Lower lobe of right lung (tissue), 2 donors: ENCODE data around the gene METTL25. TPM values are rescaled to one million over a fixed set of nuclear protein-coding genes. Genes with fewer than 3 reads are reported as not detected.

Experiments
- ATAC-seq, 2 donors: fragments of 200-7000 bp; cut with Tn5 transposase; one replicate each; pipeline ENCODE4 v1.9.1; 2020 to 2022; ENCODE audit warnings: mild to moderate bottlenecking in 2 of 2, moderate library complexity in 2 of 2
- DNase-seq: peaks from one replicate; pipeline ENCODE4 v3.0.0-alpha.2; 2020
- H3K27ac ChIP-seq: fragments of 200-600 bp; one replicate; pipeline ENCODE4 v1.8.0; 2022
- H3K27me3 ChIP-seq: fragments of 200-600 bp; one replicate; pipeline ENCODE4 v1.8.0; 2022; ENCODE audit warnings: low read depth
- H3K36me3 ChIP-seq: fragments of 200-600 bp; one replicate; pipeline ENCODE4 v1.8.0; 2022; ENCODE audit warnings: mild to moderate bottlenecking
- H3K4me1 ChIP-seq: fragments of 200-600 bp; one replicate; pipeline ENCODE4 v1.8.0; 2022
- H3K4me3 ChIP-seq: fragments of 200-600 bp; one replicate; pipeline ENCODE4 v1.8.0; 2022; ENCODE audit warnings: mild to moderate bottlenecking
- H3K9me3 ChIP-seq: fragments of 200-600 bp; one replicate; pipeline ENCODE4 v1.8.0; 2022
- intact Hi-C: fragments of 100-400 bp; cut with DNase I; formaldehyde crosslinking; loops from one replicate; pipeline ENCODE4 v1.11.0; 2022
- total RNA-seq: library from RNA; stranded (reverse); fragmentation: NEBNext Ultra II Directional; extraction: Animal tissue kit (Norgen Biotek cat#: 25700); gene quantifications from one replicate; pipeline ENCODE4 v1.2.1, GENCODE V29; 2021
- TF ChIP-seq, protein P1 (sequence below): fragments of 200-600 bp; IDR thresholded peaks from one replicate; pipeline ENCODE4 v1.8.0; 2022; ENCODE audit warnings: antibody characterized with exemption, mild to moderate bottlenecking
- donor health status: DM: no; HTN: yes; CAD: no; lungs with severe emphysema.

METTL25 gene
- total RNA-seq, 1 donor from 2014 or later, result 15.7 TPM

DNA sequence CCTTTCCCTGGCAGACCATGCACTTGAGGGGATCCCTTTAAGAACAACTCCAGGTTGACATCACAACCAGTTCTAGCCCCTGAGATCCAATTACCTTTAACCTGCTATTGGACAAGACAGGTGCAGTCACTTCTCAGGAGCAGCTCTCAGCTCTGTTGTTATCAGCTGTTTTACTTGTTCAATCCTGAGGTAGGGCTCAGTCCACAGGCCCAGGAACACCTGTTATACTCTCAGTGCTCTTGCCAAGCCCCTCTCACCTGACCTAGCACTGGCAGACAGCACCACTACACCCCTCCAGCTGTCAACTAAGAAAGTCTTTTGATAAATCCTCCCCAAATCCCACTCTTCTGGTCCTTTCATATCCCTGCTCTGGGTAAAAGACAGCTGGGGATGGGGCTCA is 164.4 kb downstream of the METTL25 start:
- Histone ChIP-seq H3K27me3 (no peaks in the 10 kb centered on the region), H3K36me3 (no peaks in the 10 kb centered on the region), H3K4me1 (no peaks in the 10 kb centered on the region), H3K4me3 (no peak overlapping the region), H3K9me3 (no peaks in the 10 kb centered on the region), H3K27ac (no peak overlapping the region)
- ATAC-seq, result no peak
- intact Hi-C loops, result no loop called here
- TF ChIP-seq, protein P1, sequence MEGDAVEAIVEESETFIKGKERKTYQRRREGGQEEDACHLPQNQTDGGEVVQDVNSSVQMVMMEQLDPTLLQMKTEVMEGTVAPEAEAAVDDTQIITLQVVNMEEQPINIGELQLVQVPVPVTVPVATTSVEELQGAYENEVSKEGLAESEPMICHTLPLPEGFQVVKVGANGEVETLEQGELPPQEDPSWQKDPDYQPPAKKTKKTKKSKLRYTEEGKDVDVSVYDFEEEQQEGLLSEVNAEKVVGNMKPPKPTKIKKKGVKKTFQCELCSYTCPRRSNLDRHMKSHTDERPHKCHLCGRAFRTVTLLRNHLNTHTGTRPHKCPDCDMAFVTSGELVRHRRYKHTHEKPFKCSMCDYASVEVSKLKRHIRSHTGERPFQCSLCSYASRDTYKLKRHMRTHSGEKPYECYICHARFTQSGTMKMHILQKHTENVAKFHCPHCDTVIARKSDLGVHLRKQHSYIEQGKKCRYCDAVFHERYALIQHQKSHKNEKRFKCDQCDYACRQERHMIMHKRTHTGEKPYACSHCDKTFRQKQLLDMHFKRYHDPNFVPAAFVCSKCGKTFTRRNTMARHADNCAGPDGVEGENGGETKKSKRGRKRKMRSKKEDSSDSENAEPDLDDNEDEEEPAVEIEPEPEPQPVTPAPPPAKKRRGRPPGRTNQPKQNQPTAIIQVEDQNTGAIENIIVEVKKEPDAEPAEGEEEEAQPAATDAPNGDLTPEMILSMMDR, result no peak
- no peak for DNase-seq

DNA sequence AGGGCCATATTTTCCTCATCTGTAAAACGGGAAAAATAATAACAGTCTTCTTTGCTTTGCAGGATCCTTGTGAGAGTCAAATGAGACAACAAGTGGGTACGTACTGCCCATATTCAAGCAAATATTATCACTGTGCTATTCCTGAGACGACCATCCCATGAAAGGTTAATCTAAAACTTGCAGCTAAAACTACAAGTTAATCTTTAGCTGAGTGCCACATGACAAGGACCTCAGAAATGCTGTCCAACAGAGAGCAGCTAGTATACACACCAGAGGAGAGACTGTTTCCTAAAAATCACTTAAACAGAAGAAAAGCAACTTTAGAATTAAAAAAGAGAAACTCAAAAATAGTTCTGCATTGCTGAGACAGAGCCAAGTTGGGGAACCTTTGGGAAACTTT is 165.7 kb downstream of the METTL25 start:
- TF ChIP-seq, protein P1, result no peak
- intact Hi-C loops, result no loop called here
- Histone ChIP-seq H3K4me1 (no peaks in the 10 kb centered on the region), H3K27me3 (no peaks in the 10 kb centered on the region), H3K4me3 (no peak overlapping the region), H3K27ac (no peak overlapping the region), H3K9me3 (no peaks in the 10 kb centered on the region), H3K36me3 (no peaks in the 10 kb centered on the region)
- peak in 1 of 2 donors; percentile 46 for ATAC-seq
- no peak for DNase-seq

DNA sequence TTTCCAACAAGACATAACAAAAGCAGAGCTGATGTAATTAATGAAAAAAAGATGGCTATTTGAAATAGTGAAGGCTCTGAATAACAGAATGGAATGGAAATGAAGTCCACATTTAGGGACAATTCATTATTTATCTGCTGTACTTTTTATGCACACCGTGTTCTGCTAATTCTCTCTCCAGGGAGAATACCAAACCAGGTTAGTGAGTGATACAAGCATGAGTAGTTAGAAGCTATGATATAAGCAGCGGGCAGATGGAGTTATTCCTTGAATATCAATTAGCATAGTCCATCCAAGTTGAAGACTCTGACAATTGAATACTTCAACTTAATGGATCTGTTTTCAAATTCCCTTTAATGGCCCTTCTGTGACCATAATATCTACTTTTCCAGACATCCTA is 166.3 kb downstream of the METTL25 start:
- no peak overlapping the region for H3K4me3 ChIP-seq
- no peak for ATAC-seq
- intact Hi-C loops, result no loop called here
- H3K4me1 ChIP-seq, result no peaks in the 10 kb centered on the region
- TF ChIP-seq, protein P1, result no peak
- H3K36me3 ChIP-seq, result no peaks in the 10 kb centered on the region
- no peaks in the 10 kb centered on the region for H3K27me3 ChIP-seq
- no peak overlapping the region for H3K27ac ChIP-seq
- DNase-seq, result no peak
- H3K9me3 ChIP-seq, result no peaks in the 10 kb centered on the region

DNA sequence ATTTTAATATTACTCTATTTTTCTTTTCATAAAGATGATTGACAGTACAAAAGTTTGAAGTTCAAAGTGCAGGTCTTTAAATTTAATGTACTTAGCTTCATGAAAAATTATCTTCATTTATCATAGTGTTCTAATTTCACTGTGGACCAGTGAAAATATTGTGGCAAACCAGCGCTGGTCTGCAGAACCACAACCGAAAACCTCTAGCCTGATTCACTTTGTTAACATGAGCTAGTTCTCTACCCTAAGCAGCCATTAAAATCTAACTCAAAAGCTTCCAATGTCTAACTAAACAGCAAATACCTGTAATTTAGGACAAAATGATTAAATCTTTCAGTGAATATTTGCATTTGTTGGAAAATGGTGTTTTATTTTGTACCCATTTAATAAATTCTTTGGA is 167.3 kb downstream of the METTL25 start:
- H3K27me3 ChIP-seq, result no peaks in the 10 kb centered on the region

DNA sequence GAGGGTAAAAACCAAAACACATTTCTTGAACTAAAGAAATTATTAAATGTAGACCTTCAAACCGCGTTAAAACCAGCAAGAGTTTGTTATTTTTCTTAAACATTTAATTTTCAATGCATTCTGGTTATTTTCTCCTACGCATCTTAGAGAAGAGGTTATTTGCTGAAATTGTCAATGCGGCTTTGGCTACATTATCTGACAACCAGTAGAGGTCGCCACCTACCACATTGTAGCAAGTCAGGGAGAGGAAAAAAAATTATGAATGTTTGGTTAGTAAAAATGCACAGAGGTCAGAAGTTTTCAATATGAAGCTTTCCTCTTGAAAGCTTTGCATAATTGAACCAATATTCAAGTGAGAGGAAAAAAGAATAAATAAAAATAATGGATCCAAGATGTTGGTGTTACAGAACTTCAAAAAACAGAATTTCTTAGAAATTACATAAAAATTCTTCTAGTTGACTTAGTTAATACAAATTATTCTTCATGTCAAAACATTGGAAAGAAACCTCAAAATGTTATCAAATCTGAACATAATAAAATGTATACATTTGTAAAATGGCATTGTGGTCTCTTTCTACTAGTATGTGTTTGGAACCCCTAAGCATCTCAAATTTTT is 168.9 kb downstream of the METTL25 start:
- no peaks in the 10 kb centered on the region for H3K9me3 ChIP-seq
- TF ChIP-seq, protein P1, result peak; percentile 77
- H3K4me1 ChIP-seq, result no peaks in the 10 kb centered on the region
- intact Hi-C loops, result no loop called here
- no peak for DNase-seq
- H3K4me3 ChIP-seq, result no peak overlapping the region
- H3K27me3 ChIP-seq, result no peaks in the 10 kb centered on the region
- ATAC-seq, result peak; percentile 59 to 63
- H3K27ac ChIP-seq, result no peak overlapping the region
- H3K36me3 ChIP-seq, result no peaks in the 10 kb centered on the region

More for the DNA sequence above, 167.3 kb downstream of the METTL25 start:
- H3K36me3 ChIP-seq, result no peaks in the 10 kb centered on the region
- TF ChIP-seq, protein P1, result no peak
- intact Hi-C loops, result no loop called here
- H3K4me1 ChIP-seq, result no peaks in the 10 kb centered on the region
- H3K27ac ChIP-seq, result no peak overlapping the region
- DNase-seq (no peak), ATAC-seq (no peak)
- H3K9me3 ChIP-seq, result no peaks in the 10 kb centered on the region
- no peak overlapping the region for H3K4me3 ChIP-seq

Other genes starting within 250 kb of the METTL25 start
- 31.5 TPM for gene CCDC59, start 142 bp upstream of the METTL25 start, total RNA-seq